Measurements from ENCODE around the gene ACSBG1.

DNA sequence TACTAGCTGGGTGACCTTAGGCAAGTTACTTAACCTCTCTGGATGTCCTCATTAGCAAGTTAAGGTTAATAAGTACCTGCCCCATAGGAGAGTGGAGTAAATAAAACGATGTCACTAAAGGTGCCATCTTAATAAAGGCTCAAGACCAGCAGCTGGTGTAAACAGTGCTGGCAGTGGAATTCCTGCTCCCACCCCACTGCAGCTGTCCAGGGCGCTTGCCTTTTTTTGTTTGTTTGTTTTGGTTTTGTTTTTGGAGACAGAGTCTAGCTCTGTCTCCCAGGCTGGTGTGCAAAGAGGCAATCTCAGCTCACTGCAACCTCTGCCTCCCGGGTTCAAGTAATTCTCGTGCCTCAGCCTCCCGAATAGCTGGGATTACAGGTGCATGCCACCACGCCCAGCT lies 56.3 kb downstream of the ACSBG1 start:
- TF ChIP-seq, protein P1, sequence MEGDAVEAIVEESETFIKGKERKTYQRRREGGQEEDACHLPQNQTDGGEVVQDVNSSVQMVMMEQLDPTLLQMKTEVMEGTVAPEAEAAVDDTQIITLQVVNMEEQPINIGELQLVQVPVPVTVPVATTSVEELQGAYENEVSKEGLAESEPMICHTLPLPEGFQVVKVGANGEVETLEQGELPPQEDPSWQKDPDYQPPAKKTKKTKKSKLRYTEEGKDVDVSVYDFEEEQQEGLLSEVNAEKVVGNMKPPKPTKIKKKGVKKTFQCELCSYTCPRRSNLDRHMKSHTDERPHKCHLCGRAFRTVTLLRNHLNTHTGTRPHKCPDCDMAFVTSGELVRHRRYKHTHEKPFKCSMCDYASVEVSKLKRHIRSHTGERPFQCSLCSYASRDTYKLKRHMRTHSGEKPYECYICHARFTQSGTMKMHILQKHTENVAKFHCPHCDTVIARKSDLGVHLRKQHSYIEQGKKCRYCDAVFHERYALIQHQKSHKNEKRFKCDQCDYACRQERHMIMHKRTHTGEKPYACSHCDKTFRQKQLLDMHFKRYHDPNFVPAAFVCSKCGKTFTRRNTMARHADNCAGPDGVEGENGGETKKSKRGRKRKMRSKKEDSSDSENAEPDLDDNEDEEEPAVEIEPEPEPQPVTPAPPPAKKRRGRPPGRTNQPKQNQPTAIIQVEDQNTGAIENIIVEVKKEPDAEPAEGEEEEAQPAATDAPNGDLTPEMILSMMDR (IDR thresholded peaks at IDR 0.05) = no peak
- TF ChIP-seq POLR2AphosphoS5 (IDR thresholded peaks at IDR 0.05) = no peak
- TF ChIP-seq POLR2A (IDR thresholded peaks at IDR 0.05) = no peak

All from transverse colon (tissue), 4 donors.